Measurements from ENCODE around the gene UBE2J1. TPM values are rescaled to one million over a fixed set of nuclear protein-coding genes. Genes with fewer than 3 reads are reported as not detected.
A peak's percentile ranks its signal among the peaks of the same experiment; 100 is the strongest.

UBE2J1 gene
- total RNA-seq, 1 experiment from 2014 or later = 29.0 TPM

DNA sequence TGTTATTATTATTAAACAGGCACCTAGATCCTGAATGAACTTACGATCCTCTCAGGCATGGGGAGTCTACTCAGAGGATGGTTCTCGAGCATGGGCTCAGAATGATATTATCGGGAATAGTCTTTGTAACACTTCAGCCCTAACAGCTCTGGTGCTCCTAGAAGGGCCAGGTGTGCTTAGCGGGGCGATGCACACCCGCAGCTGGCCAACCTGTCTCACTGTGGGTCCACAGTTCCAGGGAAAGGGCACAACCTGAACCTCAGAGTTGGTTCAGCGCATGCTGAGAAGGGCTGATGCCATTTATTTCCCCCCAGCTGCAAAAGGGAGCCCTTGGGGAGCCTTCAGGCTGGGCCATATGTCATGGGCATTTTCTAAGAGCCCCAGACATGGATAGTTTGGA is 33.3 kb upstream of the UBE2J1 start:
- Histone ChIP-seq H3K4me2 (no peak overlapping the region), H3K9me2 (ENCODE audit: insufficient read depth) (no peaks in the 10 kb centered on the region), H3K4me1 (replicated peaks; ENCODE audit: insufficient read depth) (0 out of 2 replicates have a peak, but pooled peaks cover 6% of the 10 kb centered on the region), H3K4me3 (no peak overlapping the region), H3K36me3 (ENCODE audit: low read depth) (no peaks in the 10 kb centered on the region), H2AFZ (no peak overlapping the region), H3F3A (ENCODE audit: insufficient read depth, low read depth) (no peaks in the 10 kb centered on the region), H4K20me1 (ENCODE audit: insufficient read depth) (no peaks in the 10 kb centered on the region), H3K27ac (no peak overlapping the region), H3K27me3 (ENCODE audit: insufficient read depth, low read depth) (no peaks in the 10 kb centered on the region), H3K9me3 (ENCODE audit: insufficient read depth, low read depth) (no peaks in the 10 kb centered on the region), H3K79me2 (ENCODE audit: low read depth) (no peaks in the 10 kb centered on the region)
- intact Hi-C loops (cut with micrococcal nuclease; ENCODE audit: unreplicated experiment) = no loop called here
- TF ChIP-seq, protein P1, sequence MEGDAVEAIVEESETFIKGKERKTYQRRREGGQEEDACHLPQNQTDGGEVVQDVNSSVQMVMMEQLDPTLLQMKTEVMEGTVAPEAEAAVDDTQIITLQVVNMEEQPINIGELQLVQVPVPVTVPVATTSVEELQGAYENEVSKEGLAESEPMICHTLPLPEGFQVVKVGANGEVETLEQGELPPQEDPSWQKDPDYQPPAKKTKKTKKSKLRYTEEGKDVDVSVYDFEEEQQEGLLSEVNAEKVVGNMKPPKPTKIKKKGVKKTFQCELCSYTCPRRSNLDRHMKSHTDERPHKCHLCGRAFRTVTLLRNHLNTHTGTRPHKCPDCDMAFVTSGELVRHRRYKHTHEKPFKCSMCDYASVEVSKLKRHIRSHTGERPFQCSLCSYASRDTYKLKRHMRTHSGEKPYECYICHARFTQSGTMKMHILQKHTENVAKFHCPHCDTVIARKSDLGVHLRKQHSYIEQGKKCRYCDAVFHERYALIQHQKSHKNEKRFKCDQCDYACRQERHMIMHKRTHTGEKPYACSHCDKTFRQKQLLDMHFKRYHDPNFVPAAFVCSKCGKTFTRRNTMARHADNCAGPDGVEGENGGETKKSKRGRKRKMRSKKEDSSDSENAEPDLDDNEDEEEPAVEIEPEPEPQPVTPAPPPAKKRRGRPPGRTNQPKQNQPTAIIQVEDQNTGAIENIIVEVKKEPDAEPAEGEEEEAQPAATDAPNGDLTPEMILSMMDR (conservative IDR thresholded peaks at IDR 0.05) = no peak
- no peak for TF ChIP-seq EZH2 (IDR thresholded peaks at IDR 0.05; ENCODE audit: low read depth)
- ChIA-PET POLR2A (ENCODE audit: unreplicated experiment) (no interaction called here), CTCF (no interaction called here)
- BruUV-seq (replicated peaks) = no TSS peak
- no peak for DNase-seq

DNA sequence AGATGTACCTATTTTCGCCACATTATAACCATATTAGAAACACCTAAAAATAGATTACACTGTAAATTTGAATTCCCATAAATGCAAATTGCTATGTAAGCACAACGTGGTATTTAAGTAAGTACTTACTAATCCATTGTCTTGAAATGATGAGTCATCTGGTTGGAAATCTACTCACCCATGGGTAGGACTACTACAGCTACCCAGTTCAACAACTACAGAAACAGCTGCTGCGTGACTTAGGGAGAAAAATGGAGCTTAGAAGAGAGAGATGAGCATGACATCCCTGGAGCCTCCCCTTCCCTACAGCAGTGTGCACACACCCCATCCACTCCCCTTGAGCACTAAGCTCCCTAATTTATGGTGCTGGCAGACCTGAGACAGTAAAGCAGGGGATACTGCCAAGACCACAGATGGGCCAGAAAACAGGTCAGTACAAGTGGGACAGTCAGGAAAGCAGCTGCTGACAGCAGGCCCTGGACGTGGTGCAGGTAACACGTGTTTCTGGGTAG is 32.7 kb upstream of the UBE2J1 start:
- Histone ChIP-seq H3F3A (ENCODE audit: insufficient read depth, low read depth) (no peaks in the 10 kb centered on the region), H3K79me2 (ENCODE audit: low read depth) (no peaks in the 10 kb centered on the region), H3K4me3 (no peak overlapping the region), H3K9me3 (ENCODE audit: insufficient read depth, low read depth) (no peaks in the 10 kb centered on the region), H3K4me2 (no peak overlapping the region), H3K27ac (no peak overlapping the region), H4K20me1 (ENCODE audit: insufficient read depth) (no peaks in the 10 kb centered on the region), H3K36me3 (ENCODE audit: low read depth) (no peaks in the 10 kb centered on the region), H3K27me3 (ENCODE audit: insufficient read depth, low read depth) (no peaks in the 10 kb centered on the region), H3K4me1 (replicated peaks; ENCODE audit: insufficient read depth) (0 out of 2 replicates have a peak, but pooled peaks cover 6% of the 10 kb centered on the region), H3K9me2 (ENCODE audit: insufficient read depth) (no peaks in the 10 kb centered on the region), H2AFZ (no peak overlapping the region)
- DNase-seq = peak in 1 of 2 experiments; percentile 56
- CTCF ChIA-PET = no interaction called here
- intact Hi-C loops (cut with micrococcal nuclease; ENCODE audit: unreplicated experiment) = no loop called here
- TF ChIP-seq, protein P1 (conservative IDR thresholded peaks at IDR 0.05) = no peak
- no peak for TF ChIP-seq EZH2 (IDR thresholded peaks at IDR 0.05; ENCODE audit: low read depth)
- POLR2A ChIA-PET (ENCODE audit: unreplicated experiment) = no interaction called here
- no TSS peak for BruUV-seq (replicated peaks)

DNA sequence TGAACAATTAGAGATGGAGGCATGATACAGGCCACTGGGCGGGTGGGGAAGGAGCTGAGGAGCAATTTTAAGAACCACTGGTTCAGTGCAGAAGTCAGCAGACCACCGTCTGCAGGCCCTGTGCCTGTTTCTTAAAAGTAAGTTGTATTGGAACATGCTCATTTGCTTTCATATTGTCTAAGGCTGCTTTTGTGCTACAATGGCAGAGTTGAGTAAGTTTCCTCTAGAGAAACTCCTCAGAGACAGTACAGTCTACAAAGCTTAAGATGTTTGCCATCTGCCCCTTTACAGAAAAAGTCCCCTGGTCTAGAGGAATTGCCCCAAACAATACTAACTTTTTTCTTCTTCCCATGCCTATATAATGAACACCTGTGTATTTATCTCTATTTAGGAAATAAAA is 28.5 kb upstream of the UBE2J1 start:
- no peaks in the 10 kb centered on the region for H3F3A ChIP-seq (ENCODE audit: insufficient read depth, low read depth)
- ChIA-PET POLR2A (ENCODE audit: unreplicated experiment) (no interaction called here), CTCF (no interaction called here)
- no peaks in the 10 kb centered on the region for H3K79me2 ChIP-seq (ENCODE audit: low read depth)
- TF ChIP-seq, protein P1 (conservative IDR thresholded peaks at IDR 0.05) = no peak
- no peak for TF ChIP-seq EZH2 (IDR thresholded peaks at IDR 0.05; ENCODE audit: low read depth)
- intact Hi-C loops (cut with micrococcal nuclease; ENCODE audit: unreplicated experiment) = no loop called here
- no peaks in the 10 kb centered on the region for H4K20me1 ChIP-seq (ENCODE audit: insufficient read depth)
- H3K27me3 ChIP-seq (ENCODE audit: insufficient read depth, low read depth) = no peaks in the 10 kb centered on the region
- H3K9me2 ChIP-seq (ENCODE audit: insufficient read depth) = no peaks in the 10 kb centered on the region
- H3K27ac ChIP-seq = no peak overlapping the region
- H3K4me3 ChIP-seq = no peak overlapping the region
- peaks cover 6% of the 10 kb centered on the region; the same call in 1 of the 2 replicates for H3K4me1 ChIP-seq (replicated peaks; ENCODE audit: insufficient read depth)
- no peak for DNase-seq
- BruUV-seq (replicated peaks) = no TSS peak
- no peak overlapping the region for H2AFZ ChIP-seq
- H3K36me3 ChIP-seq (ENCODE audit: low read depth) = no peaks in the 10 kb centered on the region
- H3K4me2 ChIP-seq = no peak overlapping the region
- no peaks in the 10 kb centered on the region for H3K9me3 ChIP-seq (ENCODE audit: insufficient read depth, low read depth)

All from PC-9 (cell line).